DMS53 treated with DMSO at 0.1 percent for 48 hours (cell line): ENCODE measurements around the gene BPIFB2.
"Not testable (repeated sequence)": the region's sequence is repeated elsewhere in the genome, so short reads cannot be mapped to it uniquely, and the experiment has no call there.

Experiments used
- DNase-seq: peaks from one replicate; lab custom pipeline; 2025; ENCODE audit not compliant: unreplicated experiment; lab: John Stamatoyannopoulos, UW

The BPIFB2 gene

GRCh38 chr20:32970115-32970972 lies 37.2 kb upstream of the BPIFB2 start:
- no peak for DNase-seq

GRCh38 chr20:32970973-32971300 lies 36.6 kb upstream of the BPIFB2 start:
- DNase-seq: no peak

- no peak for DNase-seq
Measured at GRCh38 chr20:32971703-32972161, 35.8 kb upstream of the BPIFB2 start.

- DNase-seq: no peak
Measured at GRCh38 chr20:32972181-32973076, 35.1 kb upstream of the BPIFB2 start.

- no peak for DNase-seq
Measured at GRCh38 chr20:32973077-32973717, 34.3 kb upstream of the BPIFB2 start.

- not testable (repeated sequence) for DNase-seq
Measured at GRCh38 chr20:32974204-32975064, 33.1 kb upstream of the BPIFB2 start.

- not testable (repeated sequence) for DNase-seq
Measured at GRCh38 chr20:32975121-32975520, 32.4 kb upstream of the BPIFB2 start.

- no peak for DNase-seq
Measured at GRCh38 chr20:32975698-32976674, 31.5 kb upstream of the BPIFB2 start.

GRCh38 chr20:32976746-32977145 lies 30.8 kb upstream of the BPIFB2 start:
- DNase-seq: no peak

- no peak for DNase-seq
Measured at GRCh38 chr20:32977281-32978008, 30.1 kb upstream of the BPIFB2 start.

GRCh38 chr20:32978009-32978335 lies 29.5 kb upstream of the BPIFB2 start:
- DNase-seq: no peak

GRCh38 chr20:32979201-32979998 lies 28.1 kb upstream of the BPIFB2 start:
- DNase-seq: no peak

GRCh38 chr20:32980131-32980941 lies 27.2 kb upstream of the BPIFB2 start:
- no peak for DNase-seq

GRCh38 chr20:32980990-32981389 lies 26.5 kb upstream of the BPIFB2 start:
- DNase-seq: no peak

- no peak for DNase-seq
Measured at GRCh38 chr20:32982617-32983458, 24.7 kb upstream of the BPIFB2 start.

GRCh38 chr20:32983459-32984112 lies 23.9 kb upstream of the BPIFB2 start:
- DNase-seq: no peak
